OCI-LY1 (cell line): ENCODE data around the gene UBR2.

Source experiments
- H2AFZ ChIP-seq: fragments of 200-600 bp; sonication (generic), shearing (Covaris generic); 2 replicates; pipeline ENCODE4 v1.6.0; 2014; ENCODE audit warnings: antibody characterized with exemption, mild to moderate bottlenecking, low read length
- H3F3A ChIP-seq: fragments of 200-600 bp; sonication (generic), shearing (Covaris generic); 2 replicates; pipeline ENCODE4 v1.6.0; 2014; ENCODE audit warnings: mild to moderate bottlenecking, antibody characterized with exemption, low read length, moderate library complexity; ENCODE audit not compliant: insufficient read depth
- H3K27ac ChIP-seq: fragments of 200-600 bp; sonication (generic); 2 replicates; pipeline ENCODE4 v1.5.1; 2014; ENCODE audit warnings: low read length, mixed run types, mild to moderate bottlenecking, low read depth; ENCODE audit not compliant: poor library complexity, severe bottlenecking
- H3K27me3 ChIP-seq: fragments of 200-600 bp; sonication (generic); 2 replicates; pipeline ENCODE4 v1.6.0; 2014; ENCODE audit warnings: antibody characterized with exemption, mild to moderate bottlenecking, low read length, moderate library complexity; ENCODE audit not compliant: insufficient read depth
- H3K36me3 ChIP-seq: fragments of 200-600 bp; sonication (generic); 2 replicates; pipeline ENCODE4 v1.6.1; 2014; ENCODE audit warnings: mild to moderate bottlenecking, antibody characterized with exemption, low read length, moderate library complexity, mixed read lengths; ENCODE audit not compliant: insufficient read depth
- H3K4me1 ChIP-seq: fragments of 200-600 bp; sonication (generic); 2 replicates; pipeline ENCODE4 v1.5.1; 2014; ENCODE audit warnings: mild to moderate bottlenecking, low read length, moderate library complexity; ENCODE audit not compliant: insufficient read depth, severe bottlenecking
- H3K4me2 ChIP-seq: fragments of 200-600 bp; sonication (generic), shearing (Covaris generic); 2 replicates; pipeline ENCODE4 v1.6.1; 2014; ENCODE audit warnings: low read length
- H3K4me3 ChIP-seq: fragments of 200-600 bp; sonication (generic); 2 replicates; pipeline ENCODE4 v1.5.1; 2014; ENCODE audit warnings: low read length, low read depth, mild to moderate bottlenecking, mixed read lengths; ENCODE audit not compliant: poor library complexity, severe bottlenecking
- H3K79me2 ChIP-seq: fragments of 200-600 bp; shearing (Covaris generic); 2 replicates; pipeline ENCODE4 v1.6.1; 2016; ENCODE audit warnings: mixed run types, low read length, mixed read lengths; ENCODE audit not compliant: insufficient read depth
- H3K9ac ChIP-seq: fragments of 200-600 bp; sonication (generic), shearing (Covaris generic); 2 replicates; pipeline ENCODE4 v1.6.1; 2014; ENCODE audit warnings: mild to moderate bottlenecking, low read length, mixed read lengths
- H3K9me2 ChIP-seq: fragments of 200-600 bp; sonication (generic), shearing (Covaris generic); 2 replicates; pipeline ENCODE4 v1.6.1; 2014; ENCODE audit warnings: low read depth, mild to moderate bottlenecking, low read length, mixed read lengths
- H3K9me3 ChIP-seq: fragments of 200-600 bp; shearing (Covaris generic); 2 replicates; pipeline ENCODE4 v1.6.1; 2014; ENCODE audit warnings: low read length, mixed read lengths
- H4K20me1 ChIP-seq: fragments of 200-600 bp; sonication (generic), shearing (Covaris generic); 2 replicates; pipeline ENCODE4 v1.6.0; 2016; ENCODE audit warnings: mild to moderate bottlenecking, low read length; ENCODE audit not compliant: insufficient read depth
- EZH2 ChIP-seq: fragments of 200-600 bp; sonication (generic), shearing (Covaris generic); IDR thresholded peaks from 2 replicates; pipeline ENCODE4 v1.8.0; 2017; ENCODE audit warnings: borderline replicate concordance, mixed run types, mild to moderate bottlenecking, antibody characterized with exemption, low read length, moderate library complexity, mixed read lengths
- TF ChIP-seq, protein P1 (sequence below): fragments of 200-600 bp; sonication (generic), shearing (Covaris generic); IDR thresholded peaks from 2 replicates; pipeline ENCODE4 v1.5.1; 2017; ENCODE audit warnings: mild to moderate bottlenecking, antibody characterized with exemption, low read length, moderate library complexity, mixed read lengths

Gene UBR2

DNA sequence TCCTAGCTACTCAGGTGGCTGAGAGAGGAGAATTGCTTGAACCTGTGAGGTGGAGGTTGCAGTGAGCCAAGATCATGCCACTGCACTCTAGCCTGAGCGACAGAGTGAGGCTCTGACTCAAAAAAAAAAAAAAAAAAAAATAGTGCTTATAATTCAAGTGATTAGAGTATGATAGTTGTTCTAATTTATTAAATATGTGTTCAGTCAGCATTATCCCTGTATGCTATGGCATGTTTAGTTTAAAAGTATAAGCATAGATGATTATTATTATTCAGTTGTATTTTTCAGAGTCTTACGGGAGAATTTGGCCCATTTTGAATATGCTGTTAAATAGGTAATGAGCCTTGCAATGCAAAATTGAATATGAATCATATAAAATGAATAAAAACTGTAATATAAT lies 64.8 kb downstream of the UBR2 start:
- Histone ChIP-seq H3K4me3 (no peak overlapping the region), H3K4me1 (no peaks in the 10 kb centered on the region), H3F3A (no peaks in the 10 kb centered on the region), H3K79me2 (no peaks in the 10 kb centered on the region), H3K27ac (no peak overlapping the region), H3K9ac (no peak overlapping the region), H3K9me3 (no peaks in the 10 kb centered on the region), H4K20me1 (no peaks in the 10 kb centered on the region), H3K4me2 (no peak overlapping the region), H2AFZ (no peak overlapping the region), H3K27me3 (no peaks in the 10 kb centered on the region), H3K9me2 (no peaks in the 10 kb centered on the region), H3K36me3 (peaks cover 36% of the 10 kb centered on the region)
- TF ChIP-seq EZH2: no peak
- TF ChIP-seq, protein P1, sequence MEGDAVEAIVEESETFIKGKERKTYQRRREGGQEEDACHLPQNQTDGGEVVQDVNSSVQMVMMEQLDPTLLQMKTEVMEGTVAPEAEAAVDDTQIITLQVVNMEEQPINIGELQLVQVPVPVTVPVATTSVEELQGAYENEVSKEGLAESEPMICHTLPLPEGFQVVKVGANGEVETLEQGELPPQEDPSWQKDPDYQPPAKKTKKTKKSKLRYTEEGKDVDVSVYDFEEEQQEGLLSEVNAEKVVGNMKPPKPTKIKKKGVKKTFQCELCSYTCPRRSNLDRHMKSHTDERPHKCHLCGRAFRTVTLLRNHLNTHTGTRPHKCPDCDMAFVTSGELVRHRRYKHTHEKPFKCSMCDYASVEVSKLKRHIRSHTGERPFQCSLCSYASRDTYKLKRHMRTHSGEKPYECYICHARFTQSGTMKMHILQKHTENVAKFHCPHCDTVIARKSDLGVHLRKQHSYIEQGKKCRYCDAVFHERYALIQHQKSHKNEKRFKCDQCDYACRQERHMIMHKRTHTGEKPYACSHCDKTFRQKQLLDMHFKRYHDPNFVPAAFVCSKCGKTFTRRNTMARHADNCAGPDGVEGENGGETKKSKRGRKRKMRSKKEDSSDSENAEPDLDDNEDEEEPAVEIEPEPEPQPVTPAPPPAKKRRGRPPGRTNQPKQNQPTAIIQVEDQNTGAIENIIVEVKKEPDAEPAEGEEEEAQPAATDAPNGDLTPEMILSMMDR: no peak

DNA sequence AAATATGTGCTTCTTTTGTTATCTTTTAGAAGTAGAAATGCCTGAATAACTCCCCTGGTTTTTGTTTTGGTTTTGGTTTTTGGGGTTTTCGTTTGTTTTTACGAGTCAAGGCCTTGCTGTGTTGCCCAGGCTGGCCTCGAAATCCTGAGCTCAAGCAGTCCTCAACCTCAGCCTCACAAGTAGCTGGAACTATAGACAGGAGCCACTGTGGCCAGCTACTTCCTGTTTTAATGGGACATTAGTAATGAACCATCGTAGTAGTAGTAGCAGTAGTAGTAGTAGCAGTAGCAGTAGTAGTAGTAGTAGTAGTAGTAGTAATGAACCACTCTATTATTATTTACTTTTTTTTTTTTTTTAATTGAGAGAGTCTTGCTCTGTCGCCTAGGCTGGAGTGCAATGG lies 66.0 kb downstream of the UBR2 start:
- no peaks in the 10 kb centered on the region for H3F3A ChIP-seq
- H3K79me2 ChIP-seq: no peaks in the 10 kb centered on the region
- H3K9me2 ChIP-seq: no peaks in the 10 kb centered on the region
- TF ChIP-seq, protein P1: no peak
- TF ChIP-seq EZH2: no peak
- no peaks in the 10 kb centered on the region for H3K9me3 ChIP-seq
- H3K4me1 ChIP-seq: no peaks in the 10 kb centered on the region
- no peak overlapping the region for H3K27ac ChIP-seq
- H3K9ac ChIP-seq: no peak overlapping the region
- H3K4me2 ChIP-seq: no peak overlapping the region
- H3K27me3 ChIP-seq: no peaks in the 10 kb centered on the region
- no peak overlapping the region for H2AFZ ChIP-seq
- H3K36me3 ChIP-seq: peaks cover 29% of the 10 kb centered on the region
- no peaks in the 10 kb centered on the region for H4K20me1 ChIP-seq
- no peak overlapping the region for H3K4me3 ChIP-seq

DNA sequence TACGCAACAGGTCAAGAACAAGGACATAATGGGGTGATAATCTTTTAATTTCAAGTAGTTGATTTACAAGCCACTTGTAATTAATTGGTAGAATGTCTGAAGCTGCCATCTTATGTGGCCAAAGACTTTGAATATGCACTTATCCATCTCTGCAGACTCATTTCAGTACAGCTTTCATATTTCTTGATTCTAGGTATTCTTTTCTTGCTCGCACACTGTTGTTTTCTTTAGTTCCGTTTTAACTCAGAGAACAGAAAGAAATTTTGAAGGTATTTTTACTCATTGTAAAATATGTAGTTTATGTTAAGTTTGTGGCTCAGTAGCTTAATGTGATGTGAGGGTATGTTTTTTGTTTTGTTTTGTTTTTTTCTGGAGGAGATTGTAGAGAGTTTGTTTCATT lies 73.9 kb downstream of the UBR2 start:
- Histone ChIP-seq H3K27me3 (no peaks in the 10 kb centered on the region), H4K20me1 (no peaks in the 10 kb centered on the region), H3K4me2 (no peak overlapping the region)

More for the DNA sequence above, 73.9 kb downstream of the UBR2 start:
- no peaks in the 10 kb centered on the region for H3K4me1 ChIP-seq
- no peaks in the 10 kb centered on the region for H3K9me2 ChIP-seq
- H3K9ac ChIP-seq: no peak overlapping the region
- peaks cover 46% of the 10 kb centered on the region; the same call in 1 of the 2 replicates for H3K36me3 ChIP-seq
- 0 out of 2 replicates have a peak, but pooled peaks cover 3% of the 10 kb centered on the region for H3F3A ChIP-seq
- H2AFZ ChIP-seq: no peak overlapping the region
- H3K79me2 ChIP-seq: no peaks in the 10 kb centered on the region
- no peak overlapping the region for H3K4me3 ChIP-seq
- TF ChIP-seq EZH2: no peak
- TF ChIP-seq, protein P1: no peak
- no peak overlapping the region for H3K27ac ChIP-seq
- H3K9me3 ChIP-seq: no peaks in the 10 kb centered on the region
